HepG2 (cell line): Measurements from ENCODE around the gene TMEM132E.

ENCODE experiments used
- CEBPB ChIP-seq: IDR thresholded peaks from 2 replicates; pipeline ENCODE4 v1.6.1; 2011; ENCODE audit warnings: low read depth, low read length, improper control_type of control experiment, borderline replicate concordance
- CTCF ChIP-seq: sonication (generic); formaldehyde crosslinking; IDR thresholded peaks from 2 replicates; pipeline ENCODE4 v1.5.0; 2020; ENCODE audit warnings: mild to moderate bottlenecking, missing genetic modification reagents, moderate library complexity
- HDAC6 ChIP-seq: fragments of 200-600 bp; sonication (generic); IDR thresholded peaks from 2 replicates; pipeline ENCODE4 v1.7.0; 2017; ENCODE audit warnings: mild to moderate bottlenecking, antibody characterized with exemption, low read length, low read depth
- MAX ChIP-seq: IDR thresholded peaks from 2 replicates; pipeline ENCODE4 v1.6.1; 2012; ENCODE audit warnings: inconsistent platforms
- POLR2AphosphoS5 ChIP-seq: IDR thresholded peaks from 2 replicates; pipeline ENCODE4 v1.6.1; 2012; ENCODE audit warnings: low read depth, low read length
- RAD21 ChIP-seq: fragments of 450-650 bp; formaldehyde crosslinking; IDR thresholded peaks from 2 replicates; pipeline ENCODE4 v1.5.0; 2020; ENCODE audit warnings: mild to moderate bottlenecking
- TCF7 ChIP-seq: sonication (generic); IDR thresholded peaks from 2 replicates; pipeline ENCODE4 v1.6.1; 2016; ENCODE audit warnings: antibody characterized with exemption, low read depth
- ZNF24 ChIP-seq: fragments of 450-650 bp; IDR thresholded peaks from 2 replicates; pipeline ENCODE4 v1.6.1; 2017; ENCODE audit warnings: antibody characterized with exemption, mild to moderate bottlenecking
- ZNF329 ChIP-seq: sonication (generic); formaldehyde crosslinking; IDR thresholded peaks from 2 replicates; pipeline ENCODE4 v1.9.0; 2021; ENCODE audit warnings: low read depth, mild to moderate bottlenecking, missing genetic modification reagents
- ZNF672 ChIP-seq: sonication (generic); formaldehyde crosslinking; IDR thresholded peaks from 2 replicates; pipeline ENCODE4 v1.8.1; 2022; ENCODE audit warnings: missing genetic modification reagents
- TF ChIP-seq, protein P1 (sequence below): sonication (generic); formaldehyde crosslinking; IDR thresholded peaks from 2 replicates; pipeline ENCODE4 v1.4.0; 2020; ENCODE audit warnings: missing genetic modification reagents

DNA sequence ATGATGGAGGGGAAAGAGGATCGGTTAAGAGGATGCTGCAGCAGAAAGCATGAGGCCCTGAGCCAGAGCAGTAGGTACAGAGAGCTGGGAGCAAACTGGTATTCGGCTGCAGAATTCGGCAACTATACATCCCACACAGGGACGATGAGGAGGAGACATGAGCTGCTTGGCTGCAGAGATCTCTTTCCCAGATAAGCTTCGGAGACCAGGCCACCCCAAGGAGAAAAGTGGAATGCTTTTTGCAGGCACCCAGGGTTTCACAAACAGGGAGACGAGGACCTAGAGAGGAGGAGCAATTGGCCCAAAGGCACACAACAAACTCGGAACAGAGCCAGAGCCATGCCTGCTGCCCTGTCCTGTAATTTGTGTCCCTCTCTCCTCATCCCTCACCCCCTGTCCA, 62.0 kb downstream of the TMEM132E start:
- TF ChIP-seq MAX (no peak), ZNF329 (CRISPR knock-in tag) (no peak), RAD21 (CRISPR knock-in tag) (no peak), ZNF672 (CRISPR knock-in tag) (no peak), HDAC6 (no peak), CTCF (CRISPR knock-in tag) (no peak), POLR2AphosphoS5 (no peak), TCF7 (no peak), CEBPB (no peak), ZNF24 (no peak)
- TF ChIP-seq, protein P1, sequence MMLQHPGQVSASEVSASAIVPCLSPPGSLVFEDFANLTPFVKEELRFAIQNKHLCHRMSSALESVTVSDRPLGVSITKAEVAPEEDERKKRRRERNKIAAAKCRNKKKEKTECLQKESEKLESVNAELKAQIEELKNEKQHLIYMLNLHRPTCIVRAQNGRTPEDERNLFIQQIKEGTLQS, result no peak
